SK-N-MC (cell line): Measurements from ENCODE around the gene MGAT4B.

ENCODE experiments used
- FOXP2 ChIP-seq: optimal IDR thresholded peaks from 2 replicates; pipeline ENCODE3; 2011; ENCODE audit warnings: mild to moderate bottlenecking, moderate library complexity; ENCODE audit not compliant: insufficient read depth; ENCODE audit errors: extremely low read length, control extremely low read depth
- POLR2AphosphoS5 ChIP-seq: IDR thresholded peaks from 2 replicates; pipeline ENCODE4 v1.6.1; 2012; ENCODE audit warnings: mild to moderate bottlenecking, low read depth, low read length, borderline replicate concordance

GRCh38 chr5:179774442-179774841 lies 32.2 kb downstream of the MGAT4B start:
- TF ChIP-seq FOXP2: no peak
- no peak for TF ChIP-seq POLR2AphosphoS5
